C4-2B (cell line): ENCODE measurements around the gene DCAF6.

Experiments used
- H3K27ac ChIP-seq: fragments of 450-650 bp; 2 replicates; pipeline ENCODE4 v1.5.1; 2017
- ZFX ChIP-seq: fragments of 450-650 bp; IDR thresholded peaks from 2 replicates; pipeline ENCODE4 v1.6.1; 2017
- TF ChIP-seq, protein P1 (sequence below): fragments of 450-650 bp; conservative IDR thresholded peaks from 2 replicates; pipeline ENCODE4 v1.5.1; 2017; ENCODE audit warnings: mild to moderate bottlenecking

DCAF6 gene

GRCh38 chr1:167913895-167914496, 22.5 kb upstream of the DCAF6 start, which contains the start of gene ADCY10:
Gene ADCY10, minus strand, starts transcription at chr1:167914134. Its CDS starts 8,994 bp downstream, at chr1:167905140.
- peak within 1 kb of the TSS; percentile 96 for H3K27ac ChIP-seq
- TF ChIP-seq, protein P1, sequence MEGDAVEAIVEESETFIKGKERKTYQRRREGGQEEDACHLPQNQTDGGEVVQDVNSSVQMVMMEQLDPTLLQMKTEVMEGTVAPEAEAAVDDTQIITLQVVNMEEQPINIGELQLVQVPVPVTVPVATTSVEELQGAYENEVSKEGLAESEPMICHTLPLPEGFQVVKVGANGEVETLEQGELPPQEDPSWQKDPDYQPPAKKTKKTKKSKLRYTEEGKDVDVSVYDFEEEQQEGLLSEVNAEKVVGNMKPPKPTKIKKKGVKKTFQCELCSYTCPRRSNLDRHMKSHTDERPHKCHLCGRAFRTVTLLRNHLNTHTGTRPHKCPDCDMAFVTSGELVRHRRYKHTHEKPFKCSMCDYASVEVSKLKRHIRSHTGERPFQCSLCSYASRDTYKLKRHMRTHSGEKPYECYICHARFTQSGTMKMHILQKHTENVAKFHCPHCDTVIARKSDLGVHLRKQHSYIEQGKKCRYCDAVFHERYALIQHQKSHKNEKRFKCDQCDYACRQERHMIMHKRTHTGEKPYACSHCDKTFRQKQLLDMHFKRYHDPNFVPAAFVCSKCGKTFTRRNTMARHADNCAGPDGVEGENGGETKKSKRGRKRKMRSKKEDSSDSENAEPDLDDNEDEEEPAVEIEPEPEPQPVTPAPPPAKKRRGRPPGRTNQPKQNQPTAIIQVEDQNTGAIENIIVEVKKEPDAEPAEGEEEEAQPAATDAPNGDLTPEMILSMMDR: no peak
- TF ChIP-seq ZFX: no peak

GRCh38 chr1:167915569-167915968, 20.9 kb upstream of the DCAF6 start:
- TF ChIP-seq, protein P1: no peak
- no peak for TF ChIP-seq ZFX
- 0 out of 2 replicates have a peak overlapping the region, but pooled peaks have one; percentile 14 for H3K27ac ChIP-seq

DNA sequence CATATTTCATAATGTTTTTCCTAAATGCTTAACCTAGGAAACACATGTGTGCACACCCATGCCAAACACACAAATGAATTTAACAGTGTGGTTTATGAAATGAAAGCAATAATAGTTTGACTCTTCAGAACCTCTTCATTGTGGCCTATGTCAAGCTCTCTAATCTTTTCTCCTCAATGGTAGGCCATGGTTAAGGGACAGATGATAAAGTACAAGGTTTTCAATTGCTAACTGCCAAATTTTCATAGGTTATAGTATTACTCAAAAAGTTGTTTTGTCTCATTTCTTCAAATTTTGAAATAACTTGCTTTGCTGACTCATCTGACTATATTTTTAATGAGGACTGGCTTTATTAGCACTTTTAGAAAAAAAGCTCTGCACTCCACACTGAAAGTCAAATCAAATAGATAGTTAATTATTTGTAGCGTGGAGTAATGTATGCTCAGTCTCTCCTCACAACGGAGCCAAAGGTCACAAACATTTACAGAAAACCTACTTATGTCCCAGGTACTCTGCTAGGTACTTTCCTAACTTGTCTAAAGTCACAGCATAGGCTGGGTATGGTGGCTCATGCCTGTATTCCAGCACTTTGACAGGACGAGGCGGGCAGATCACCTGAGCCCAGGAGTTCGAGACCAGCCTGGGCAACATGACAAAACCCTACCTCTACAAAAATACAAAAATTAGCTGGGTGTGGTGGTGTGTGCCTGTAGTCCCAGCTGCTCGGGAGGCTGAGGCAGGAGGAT, 19.5 kb upstream of the DCAF6 start:
- TF ChIP-seq, protein P1: no peak
- TF ChIP-seq ZFX: no peak
- peak overlapping the region; percentile 31; the same call in 1 of the 2 replicates for H3K27ac ChIP-seq

GRCh38 chr1:167922023-167922422, 14.5 kb upstream of the DCAF6 start:
- TF ChIP-seq, protein P1: no peak
- no peak overlapping the region for H3K27ac ChIP-seq

- no peak overlapping the region for H3K27ac ChIP-seq
- TF ChIP-seq, protein P1: no peak
- no peak for TF ChIP-seq ZFX
Measured at GRCh38 chr1:167922611-167923074, 13.8 kb upstream of the DCAF6 start.

GRCh38 chr1:167923324-167924056, 13.0 kb upstream of the DCAF6 start:
- no peak overlapping the region for H3K27ac ChIP-seq
- no peak for TF ChIP-seq ZFX
- TF ChIP-seq, protein P1: no peak
